Endothelial cell of umbilical vein (primary cell): Measurements from ENCODE around the gene NUMA1.

Experiments used
- EZH2 ChIP-seq: IDR thresholded peaks from 2 replicates; pipeline ENCODE4 v1.6.1; 2012; ENCODE audit warnings: borderline replicate concordance, low read depth, mild to moderate bottlenecking, moderate library complexity, low read length, inconsistent platforms; ENCODE audit not compliant: severe bottlenecking
- FOS ChIP-seq: IDR thresholded peaks from 2 replicates; pipeline ENCODE4 v1.6.1; 2011; ENCODE audit warnings: mild to moderate bottlenecking, low read length, moderate library complexity, borderline replicate concordance; ENCODE audit not compliant: insufficient read depth
- POLR2A ChIP-seq: IDR thresholded peaks from 2 replicates; pipeline ENCODE4 v1.6.1; 2012; ENCODE audit warnings: low read depth, mild to moderate bottlenecking, control low read depth, low read length
- POLR2AphosphoS5 ChIP-seq: IDR thresholded peaks from 2 replicates; pipeline ENCODE4 v1.6.1; 2012; ENCODE audit warnings: low read depth, mild to moderate bottlenecking, control low read depth, low read length, moderate library complexity; ENCODE audit not compliant: insufficient read depth
- TF ChIP-seq, protein P1 (sequence below), 2 donors: IDR thresholded peaks; 1 replicate in 1 of 2; 2 replicates in 1 of 2; pipeline ENCODE4 v1.5.1; 2011; ENCODE audit warnings: low read length in 2 of 2, mild to moderate bottlenecking in 2 of 2, moderate library complexity in 2 of 2, control low read depth in 1 of 2, inconsistent platforms in 1 of 2, low read depth in 1 of 2; ENCODE audit not compliant: insufficient read depth in 1 of 2; ENCODE audit errors: extremely low read depth in 1 of 2

DNA sequence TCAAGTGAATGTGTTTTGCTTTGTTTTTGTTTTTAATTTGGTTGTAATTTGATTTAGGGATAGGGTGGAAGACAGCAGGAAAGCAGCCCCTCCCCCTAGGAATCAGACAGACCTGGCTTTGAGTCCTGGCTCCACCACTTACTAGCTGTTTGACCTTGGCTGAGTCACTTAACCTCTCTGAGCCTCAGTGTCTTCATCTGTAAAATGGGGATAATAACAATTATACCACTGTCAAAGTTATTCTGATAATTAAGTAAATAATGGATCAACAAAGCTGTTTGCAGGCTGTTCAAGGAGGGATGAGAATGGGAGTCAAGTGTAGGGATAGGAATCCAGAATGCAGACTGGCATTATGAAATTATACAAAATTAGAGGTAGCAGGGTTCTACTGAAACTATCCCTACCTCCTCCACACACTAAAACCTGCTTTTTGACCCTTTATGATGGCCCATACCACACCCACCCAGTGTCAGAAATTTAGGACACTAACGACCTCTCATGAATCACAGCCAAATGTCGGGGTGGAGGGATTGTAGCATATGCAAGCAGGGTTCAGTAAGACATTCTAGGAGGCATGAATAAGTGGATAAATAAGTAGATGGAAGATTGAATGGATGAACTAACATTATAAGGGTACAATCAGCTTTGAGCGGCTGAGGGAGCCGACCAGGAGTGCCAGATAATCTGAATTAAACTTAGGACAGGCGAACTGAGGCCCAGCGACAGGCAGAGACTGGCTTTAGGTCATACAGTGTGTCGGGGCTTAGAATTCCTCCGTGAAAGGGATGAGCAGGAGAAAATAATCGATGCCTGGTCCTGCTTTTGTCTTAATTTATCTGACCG lies 31.2 kb upstream of the NUMA1 start:
- TF ChIP-seq EZH2 (no peak), POLR2A (no peak), POLR2AphosphoS5 (no peak), FOS (no peak)
- TF ChIP-seq, protein P1, sequence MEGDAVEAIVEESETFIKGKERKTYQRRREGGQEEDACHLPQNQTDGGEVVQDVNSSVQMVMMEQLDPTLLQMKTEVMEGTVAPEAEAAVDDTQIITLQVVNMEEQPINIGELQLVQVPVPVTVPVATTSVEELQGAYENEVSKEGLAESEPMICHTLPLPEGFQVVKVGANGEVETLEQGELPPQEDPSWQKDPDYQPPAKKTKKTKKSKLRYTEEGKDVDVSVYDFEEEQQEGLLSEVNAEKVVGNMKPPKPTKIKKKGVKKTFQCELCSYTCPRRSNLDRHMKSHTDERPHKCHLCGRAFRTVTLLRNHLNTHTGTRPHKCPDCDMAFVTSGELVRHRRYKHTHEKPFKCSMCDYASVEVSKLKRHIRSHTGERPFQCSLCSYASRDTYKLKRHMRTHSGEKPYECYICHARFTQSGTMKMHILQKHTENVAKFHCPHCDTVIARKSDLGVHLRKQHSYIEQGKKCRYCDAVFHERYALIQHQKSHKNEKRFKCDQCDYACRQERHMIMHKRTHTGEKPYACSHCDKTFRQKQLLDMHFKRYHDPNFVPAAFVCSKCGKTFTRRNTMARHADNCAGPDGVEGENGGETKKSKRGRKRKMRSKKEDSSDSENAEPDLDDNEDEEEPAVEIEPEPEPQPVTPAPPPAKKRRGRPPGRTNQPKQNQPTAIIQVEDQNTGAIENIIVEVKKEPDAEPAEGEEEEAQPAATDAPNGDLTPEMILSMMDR (IDR thresholded peaks at IDR 0.05; ENCODE audit: extremely low read depth in 1 of 2, insufficient read depth in 1 of 2, low read depth in 1 of 2, low read length in 2 of 2): no peak
